ENCODE results near the gene DNMT3L. TPM values are rescaled to one million over a fixed set of nuclear protein-coding genes. Genes with fewer than 3 reads are reported as not detected.
"Not testable (repeated sequence)": the region's sequence is repeated elsewhere in the genome, so short reads cannot be mapped to it uniquely, and the experiment has no call there.

Gene DNMT3L
- total RNA-seq, 4 donors from 2014 or later = not detected

DNA sequence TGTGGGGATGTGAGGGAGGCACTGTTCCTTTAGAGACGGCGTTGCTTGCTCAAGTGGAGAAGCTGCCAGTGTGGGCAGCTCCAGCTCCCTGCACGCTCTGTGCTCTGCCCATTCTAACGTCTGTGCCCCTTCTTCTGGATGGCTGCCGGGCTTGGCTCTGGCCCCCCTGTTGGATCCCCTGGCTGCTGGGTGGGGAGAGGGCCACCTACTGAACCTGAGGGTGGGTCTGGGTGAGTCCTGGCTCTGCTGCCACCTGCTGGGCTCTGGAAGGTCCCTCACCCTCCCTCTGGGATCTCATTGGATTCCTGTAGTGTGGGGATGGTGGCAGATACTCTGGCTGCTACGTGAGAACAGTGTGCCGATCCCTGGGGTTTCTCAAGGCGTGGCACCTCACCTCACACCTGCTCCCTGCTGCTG, 43.2 kb upstream of the DNMT3L start:
- Histone ChIP-seq H3K27ac (replicated peaks in 1 of 4) (no peak overlapping the region), H3K4me3 (no peak overlapping the region), H3K27me3 (no peaks in the 10 kb centered on the region), H3K9me3 (no peaks in the 10 kb centered on the region), H3K36me3 (peaks cover 4 to 28% (median 25%) of the 10 kb centered on the region in 4 donors), H3K4me1 (peaks cover 54 to 72% (median 60%) of the 10 kb centered on the region in 4 donors)
- TF ChIP-seq, protein P1, sequence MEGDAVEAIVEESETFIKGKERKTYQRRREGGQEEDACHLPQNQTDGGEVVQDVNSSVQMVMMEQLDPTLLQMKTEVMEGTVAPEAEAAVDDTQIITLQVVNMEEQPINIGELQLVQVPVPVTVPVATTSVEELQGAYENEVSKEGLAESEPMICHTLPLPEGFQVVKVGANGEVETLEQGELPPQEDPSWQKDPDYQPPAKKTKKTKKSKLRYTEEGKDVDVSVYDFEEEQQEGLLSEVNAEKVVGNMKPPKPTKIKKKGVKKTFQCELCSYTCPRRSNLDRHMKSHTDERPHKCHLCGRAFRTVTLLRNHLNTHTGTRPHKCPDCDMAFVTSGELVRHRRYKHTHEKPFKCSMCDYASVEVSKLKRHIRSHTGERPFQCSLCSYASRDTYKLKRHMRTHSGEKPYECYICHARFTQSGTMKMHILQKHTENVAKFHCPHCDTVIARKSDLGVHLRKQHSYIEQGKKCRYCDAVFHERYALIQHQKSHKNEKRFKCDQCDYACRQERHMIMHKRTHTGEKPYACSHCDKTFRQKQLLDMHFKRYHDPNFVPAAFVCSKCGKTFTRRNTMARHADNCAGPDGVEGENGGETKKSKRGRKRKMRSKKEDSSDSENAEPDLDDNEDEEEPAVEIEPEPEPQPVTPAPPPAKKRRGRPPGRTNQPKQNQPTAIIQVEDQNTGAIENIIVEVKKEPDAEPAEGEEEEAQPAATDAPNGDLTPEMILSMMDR (IDR thresholded peaks at IDR 0.05) = peak; percentile 32 to 59 (median 45)
- TF ChIP-seq EP300 (IDR thresholded peaks at IDR 0.05) = no peak
- intact Hi-C loops (cut with DNase I) = no loop called here
- 67% methylated on average over 3 of the region's 8 CpGs for WGBS
- DNase-seq (ENCODE audit: extremely low spot score) = no peak

GRCh38 chr21:44304011-44304616, 42.4 kb upstream of the DNMT3L start:
- Histone ChIP-seq H3K27ac (replicated peaks in 1 of 4) (peak overlapping the region in 3 of 4 donors; percentile 12 to 35 (median 24)), H3K4me1 (peaks cover 58 to 77% (median 66%) of the 10 kb centered on the region in 4 donors), H3K27me3 (no peaks in the 10 kb centered on the region), H3K4me3 (no peak overlapping the region), H3K36me3 (peaks cover 4 to 21% (median 19%) of the 10 kb centered on the region in 4 donors), H3K9me3 (no peaks in the 10 kb centered on the region)
- TF ChIP-seq POLR2A (IDR thresholded peaks at IDR 0.05; ENCODE audit: low read depth) = no peak
- no peak for TF ChIP-seq EP300 (IDR thresholded peaks at IDR 0.05)
- TF ChIP-seq, protein P1 (IDR thresholded peaks at IDR 0.05) = no peak
- no peak for TF ChIP-seq POLR2AphosphoS5 (IDR thresholded peaks at IDR 0.05)
- intact Hi-C loops (cut with DNase I) = no loop called here
- 75% methylated on average over 12 of the region's 16 CpGs for WGBS
- DNase-seq (ENCODE audit: extremely low spot score) = no peak

DNA sequence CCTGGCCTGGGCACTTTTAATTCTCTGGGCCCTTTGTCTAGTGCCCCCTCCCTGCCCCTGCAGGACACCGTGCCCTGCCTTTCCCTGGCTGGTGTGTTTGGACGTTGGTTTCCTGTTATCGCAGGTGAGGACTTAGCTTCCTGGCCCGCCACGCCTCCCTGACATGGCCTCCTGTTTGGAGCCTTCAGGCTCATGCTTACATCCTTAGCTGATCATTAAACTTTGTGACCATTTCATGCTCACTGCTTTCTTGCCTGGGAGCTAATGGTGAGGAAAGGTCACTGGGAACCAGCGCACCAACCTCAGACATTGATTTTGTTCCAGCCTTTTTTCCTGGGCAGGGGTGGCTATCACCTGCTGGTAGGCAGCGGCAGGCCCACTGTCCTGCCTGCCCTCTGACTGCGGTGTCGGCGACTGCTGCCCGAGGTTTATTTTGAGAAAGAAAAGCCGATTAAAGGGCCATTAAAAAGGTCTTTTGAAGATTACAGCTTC, 41.8 kb upstream of the DNMT3L start:
- Histone ChIP-seq H3K9me3 (no peaks in the 10 kb centered on the region), H3K27ac (replicated peaks in 1 of 4) (peak overlapping the region in 2 of 4 donors; percentile 8 to 24), H3K27me3 (no peaks in the 10 kb centered on the region), H3K36me3 (peaks cover 4 to 21% (median 17%) of the 10 kb centered on the region in 4 donors), H3K4me3 (no peak overlapping the region), H3K4me1 (peaks cover 60 to 81% (median 71%) of the 10 kb centered on the region in 4 donors)
- intact Hi-C loops (cut with DNase I) = no loop called here
- TF ChIP-seq POLR2AphosphoS5 (IDR thresholded peaks at IDR 0.05) = no peak
- TF ChIP-seq, protein P1 (IDR thresholded peaks at IDR 0.05) = no peak
- no peak for TF ChIP-seq EP300 (IDR thresholded peaks at IDR 0.05)
- TF ChIP-seq POLR2A (IDR thresholded peaks at IDR 0.05; ENCODE audit: low read depth) = no peak
- DNase-seq (ENCODE audit: extremely low spot score) = no peak
- WGBS = 81% methylated on average over 12 of the region's 12 CpGs

DNA sequence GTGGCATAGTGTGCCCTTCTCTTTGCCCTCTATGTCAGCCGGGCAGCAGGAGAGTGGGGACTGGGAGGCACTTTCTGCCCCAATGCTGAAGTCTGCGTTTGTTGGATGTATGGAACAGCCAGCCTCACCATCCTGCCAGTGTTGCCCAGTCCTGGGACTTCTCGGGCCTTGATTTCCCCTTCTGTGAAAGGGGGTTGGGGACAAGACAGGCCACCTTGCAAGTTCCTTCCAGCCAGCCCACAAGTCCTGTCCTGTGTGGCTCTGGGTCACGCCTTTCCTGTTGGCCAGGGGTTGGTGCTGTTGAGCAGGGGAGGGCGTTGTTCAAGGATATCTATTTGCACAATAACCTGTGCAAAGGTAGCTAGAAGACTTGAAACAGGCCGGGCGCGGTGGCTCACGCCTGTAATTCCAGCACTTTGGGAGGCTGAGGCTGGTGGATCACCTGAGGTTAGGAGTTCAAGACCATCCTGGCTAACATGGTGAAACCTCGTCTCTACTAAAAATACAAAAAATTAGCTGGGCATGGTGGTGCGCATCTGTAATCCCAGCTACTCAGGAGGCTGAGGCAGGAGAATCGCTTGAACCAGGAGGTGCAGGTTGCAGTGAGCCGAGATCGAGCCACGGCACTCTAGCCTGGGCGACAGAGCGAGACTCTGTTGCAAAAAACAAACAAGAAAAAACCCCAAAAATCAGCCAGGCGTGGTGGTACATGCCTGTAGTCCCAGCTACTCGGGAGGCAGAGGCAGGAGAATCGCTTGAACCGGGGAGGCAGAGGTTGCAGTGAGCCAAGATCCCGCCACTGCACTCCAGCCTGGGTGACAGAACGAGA, 41.1 kb upstream of the DNMT3L start:
- DNase-seq (ENCODE audit: extremely low spot score); H3K9me3 ChIP-seq; H3K27me3 ChIP-seq; H3K4me3 ChIP-seq; intact Hi-C loops (cut with DNase I): not testable (repeated sequence)
- Histone ChIP-seq H3K36me3 (peaks cover 4 to 19% (median 14%) of the 10 kb centered on the region in 4 donors), H3K27ac (replicated peaks in 1 of 4) (peak overlapping the region in 1 of 4 donors; percentile 4), H3K4me1 (peaks cover 62 to 84% (median 77%) of the 10 kb centered on the region in 4 donors)
- WGBS = 87% methylated on average over 21 of the region's 23 CpGs

GRCh38 chr21:44301961-44302406, 40.3 kb upstream of the DNMT3L start:
- H3K9me3 ChIP-seq = no peaks in the 10 kb centered on the region
- WGBS = 100% methylated on average over 2 of the region's 9 CpGs
- peak overlapping the region in 1 of 4 donors; percentile 89 for H3K27ac ChIP-seq (replicated peaks in 1 of 4)
- intact Hi-C loops (cut with DNase I) = no loop called here
- no peak overlapping the region for H3K4me3 ChIP-seq
- DNase-seq (ENCODE audit: extremely low spot score) = no peak
- H3K36me3 ChIP-seq = peaks cover 0 to 11% (median 6%) of the 10 kb centered on the region in 4 donors
- H3K4me1 ChIP-seq = peaks cover 66 to 91% (median 81%) of the 10 kb centered on the region in 4 donors
- no peak for TF ChIP-seq POLR2AphosphoS5 (IDR thresholded peaks at IDR 0.05)
- no peak for TF ChIP-seq POLR2A (IDR thresholded peaks at IDR 0.05; ENCODE audit: low read depth)
- TF ChIP-seq, protein P1 (IDR thresholded peaks at IDR 0.05) = no peak
- TF ChIP-seq EP300 (IDR thresholded peaks at IDR 0.05) = no peak
- H3K27me3 ChIP-seq = peaks cover 0 to 2% (median 0%) of the 10 kb centered on the region in 4 donors
